Erythroblast (primary cell): ENCODE measurements around the gene NFE2L1.

Source experiments
- GATA1 ChIP-seq: IDR thresholded peaks from 2 replicates; pipeline ENCODE4 v1.6.1; 2011; ENCODE audit warnings: low read depth, mild to moderate bottlenecking, control low read depth, low read length, moderate library complexity
- POLR2A ChIP-seq: IDR thresholded peaks from 2 replicates; pipeline ENCODE4 v1.6.1; 2011; ENCODE audit warnings: mild to moderate bottlenecking, low read length

DNA sequence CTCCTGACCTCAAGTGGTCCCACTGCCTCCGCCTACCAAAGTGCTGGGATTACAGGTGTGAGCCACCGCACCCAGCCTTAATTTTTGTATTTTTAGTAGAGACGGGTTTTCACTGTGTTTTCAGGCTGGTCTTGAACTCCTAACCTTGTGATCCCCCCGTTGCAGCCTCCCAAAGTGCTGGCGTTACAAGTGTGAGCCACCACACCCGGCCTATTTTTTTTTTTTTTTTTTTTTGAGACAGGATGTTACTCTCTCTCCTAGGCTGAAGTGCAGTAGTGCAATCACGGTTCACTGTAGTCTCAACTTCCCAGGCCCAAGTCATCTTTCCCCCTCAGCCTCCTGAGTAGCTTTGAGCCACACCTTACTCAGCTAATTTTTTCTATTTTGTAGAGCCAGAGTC lies 56.3 kb downstream of the NFE2L1 start:
- TF ChIP-seq POLR2A (no peak), GATA1 (no peak)
